Measurements from ENCODE around the gene STAG3. TPM values are rescaled to one million over a fixed set of nuclear protein-coding genes. Genes with fewer than 3 reads are reported as not detected.

Gene STAG3
- total and polyA plus RNA-seq, 9 of the 15 experiments (the other 6 are each of a cell fraction or from before 2014, with no cell fraction given): 0.54 to 2.5 (median 1.7) TPM

DNA sequence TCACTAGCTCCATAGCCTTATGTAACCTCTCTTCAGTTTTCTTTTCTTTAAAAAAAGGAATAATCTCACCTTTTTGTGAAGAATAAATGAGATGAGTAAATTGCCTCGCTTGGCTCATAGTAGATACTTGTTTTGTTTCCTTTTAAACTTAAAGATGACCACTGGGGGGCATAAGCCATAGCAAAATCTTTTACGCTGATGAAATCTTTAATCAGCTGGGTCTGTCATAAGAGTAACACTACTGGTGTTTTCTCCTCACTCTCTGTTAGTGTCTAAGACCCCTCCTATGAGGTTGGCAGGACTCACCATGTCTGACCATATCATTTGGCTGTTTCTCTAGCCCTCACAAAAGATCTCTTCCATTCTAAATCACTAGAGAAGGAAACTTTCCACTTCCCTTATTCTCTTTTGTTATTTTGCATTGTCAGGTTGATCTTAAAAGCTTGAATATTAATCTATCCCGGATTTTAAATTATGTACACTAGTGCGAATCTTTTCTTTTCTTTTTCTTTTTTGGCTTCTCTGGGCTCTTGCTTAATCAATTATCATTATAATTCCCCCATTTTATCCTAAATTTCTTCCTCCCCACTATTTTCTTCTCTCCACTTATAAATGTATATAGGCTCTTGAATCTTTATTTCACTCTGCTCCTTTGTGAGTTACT, 12.5 kb downstream of the STAG3 start (continued):
- TF ChIP-seq, protein P1, sequence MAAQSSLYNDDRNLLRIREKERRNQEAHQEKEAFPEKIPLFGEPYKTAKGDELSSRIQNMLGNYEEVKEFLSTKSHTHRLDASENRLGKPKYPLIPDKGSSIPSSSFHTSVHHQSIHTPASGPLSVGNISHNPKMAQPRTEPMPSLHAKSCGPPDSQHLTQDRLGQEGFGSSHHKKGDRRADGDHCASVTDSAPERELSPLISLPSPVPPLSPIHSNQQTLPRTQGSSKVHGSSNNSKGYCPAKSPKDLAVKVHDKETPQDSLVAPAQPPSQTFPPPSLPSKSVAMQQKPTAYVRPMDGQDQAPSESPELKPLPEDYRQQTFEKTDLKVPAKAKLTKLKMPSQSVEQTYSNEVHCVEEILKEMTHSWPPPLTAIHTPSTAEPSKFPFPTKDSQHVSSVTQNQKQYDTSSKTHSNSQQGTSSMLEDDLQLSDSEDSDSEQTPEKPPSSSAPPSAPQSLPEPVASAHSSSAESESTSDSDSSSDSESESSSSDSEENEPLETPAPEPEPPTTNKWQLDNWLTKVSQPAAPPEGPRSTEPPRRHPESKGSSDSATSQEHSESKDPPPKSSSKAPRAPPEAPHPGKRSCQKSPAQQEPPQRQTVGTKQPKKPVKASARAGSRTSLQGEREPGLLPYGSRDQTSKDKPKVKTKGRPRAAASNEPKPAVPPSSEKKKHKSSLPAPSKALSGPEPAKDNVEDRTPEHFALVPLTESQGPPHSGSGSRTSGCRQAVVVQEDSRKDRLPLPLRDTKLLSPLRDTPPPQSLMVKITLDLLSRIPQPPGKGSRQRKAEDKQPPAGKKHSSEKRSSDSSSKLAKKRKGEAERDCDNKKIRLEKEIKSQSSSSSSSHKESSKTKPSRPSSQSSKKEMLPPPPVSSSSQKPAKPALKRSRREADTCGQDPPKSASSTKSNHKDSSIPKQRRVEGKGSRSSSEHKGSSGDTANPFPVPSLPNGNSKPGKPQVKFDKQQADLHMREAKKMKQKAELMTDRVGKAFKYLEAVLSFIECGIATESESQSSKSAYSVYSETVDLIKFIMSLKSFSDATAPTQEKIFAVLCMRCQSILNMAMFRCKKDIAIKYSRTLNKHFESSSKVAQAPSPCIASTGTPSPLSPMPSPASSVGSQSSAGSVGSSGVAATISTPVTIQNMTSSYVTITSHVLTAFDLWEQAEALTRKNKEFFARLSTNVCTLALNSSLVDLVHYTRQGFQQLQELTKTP (IDR thresholded peaks at IDR 0.05; ENCODE audit: low read depth in 1 of 2, partially characterized antibody in 2 of 2): peak in 1 of 2 experiments; percentile 60
- TF ChIP-seq, protein P2, sequence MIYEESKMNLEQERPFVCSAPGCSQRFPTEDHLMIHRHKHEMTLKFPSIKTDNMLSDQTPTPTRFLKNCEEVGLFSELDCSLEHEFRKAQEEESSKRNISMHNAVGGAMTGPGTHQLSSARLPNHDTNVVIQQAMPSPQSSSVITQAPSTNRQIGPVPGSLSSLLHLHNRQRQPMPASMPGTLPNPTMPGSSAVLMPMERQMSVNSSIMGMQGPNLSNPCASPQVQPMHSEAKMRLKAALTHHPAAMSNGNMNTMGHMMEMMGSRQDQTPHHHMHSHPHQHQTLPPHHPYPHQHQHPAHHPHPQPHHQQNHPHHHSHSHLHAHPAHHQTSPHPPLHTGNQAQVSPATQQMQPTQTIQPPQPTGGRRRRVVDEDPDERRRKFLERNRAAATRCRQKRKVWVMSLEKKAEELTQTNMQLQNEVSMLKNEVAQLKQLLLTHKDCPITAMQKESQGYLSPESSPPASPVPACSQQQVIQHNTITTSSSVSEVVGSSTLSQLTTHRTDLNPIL (CRISPR knock-in tag; IDR thresholded peaks at IDR 0.05): no peak
- TF ChIP-seq ZNF217 (CRISPR knock-in tag; IDR thresholded peaks at IDR 0.05) (no peak), FOXK2 (conservative IDR thresholded peaks at IDR 0.05 in 1 of 2, IDR thresholded peaks at IDR 0.05 in 1 of 2; ENCODE audit: low read depth in 2 of 2) (peak; percentile 7 to 62; a peak in 2 of 4 replicates), ZNF75A (CRISPR knock-in tag; IDR thresholded peaks at IDR 0.05) (0 out of 2 replicates have a peak, but pooled peaks have one; percentile 41), PHF8 (IDR thresholded peaks at IDR 0.05; ENCODE audit: borderline replicate concordance, low read length) (no peak), PTTG1 (tag; IDR thresholded peaks at IDR 0.05; ENCODE audit: low read depth) (no peak)
- TF ChIP-seq, protein P3, sequence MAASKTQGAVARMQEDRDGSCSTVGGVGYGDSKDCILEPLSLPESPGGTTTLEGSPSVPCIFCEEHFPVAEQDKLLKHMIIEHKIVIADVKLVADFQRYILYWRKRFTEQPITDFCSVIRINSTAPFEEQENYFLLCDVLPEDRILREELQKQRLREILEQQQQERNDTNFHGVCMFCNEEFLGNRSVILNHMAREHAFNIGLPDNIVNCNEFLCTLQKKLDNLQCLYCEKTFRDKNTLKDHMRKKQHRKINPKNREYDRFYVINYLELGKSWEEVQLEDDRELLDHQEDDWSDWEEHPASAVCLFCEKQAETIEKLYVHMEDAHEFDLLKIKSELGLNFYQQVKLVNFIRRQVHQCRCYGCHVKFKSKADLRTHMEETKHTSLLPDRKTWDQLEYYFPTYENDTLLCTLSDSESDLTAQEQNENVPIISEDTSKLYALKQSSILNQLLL (CRISPR knock-in tag; IDR thresholded peaks at IDR 0.05; ENCODE audit: borderline replicate concordance): no peak
- TF ChIP-seq, protein P4, sequence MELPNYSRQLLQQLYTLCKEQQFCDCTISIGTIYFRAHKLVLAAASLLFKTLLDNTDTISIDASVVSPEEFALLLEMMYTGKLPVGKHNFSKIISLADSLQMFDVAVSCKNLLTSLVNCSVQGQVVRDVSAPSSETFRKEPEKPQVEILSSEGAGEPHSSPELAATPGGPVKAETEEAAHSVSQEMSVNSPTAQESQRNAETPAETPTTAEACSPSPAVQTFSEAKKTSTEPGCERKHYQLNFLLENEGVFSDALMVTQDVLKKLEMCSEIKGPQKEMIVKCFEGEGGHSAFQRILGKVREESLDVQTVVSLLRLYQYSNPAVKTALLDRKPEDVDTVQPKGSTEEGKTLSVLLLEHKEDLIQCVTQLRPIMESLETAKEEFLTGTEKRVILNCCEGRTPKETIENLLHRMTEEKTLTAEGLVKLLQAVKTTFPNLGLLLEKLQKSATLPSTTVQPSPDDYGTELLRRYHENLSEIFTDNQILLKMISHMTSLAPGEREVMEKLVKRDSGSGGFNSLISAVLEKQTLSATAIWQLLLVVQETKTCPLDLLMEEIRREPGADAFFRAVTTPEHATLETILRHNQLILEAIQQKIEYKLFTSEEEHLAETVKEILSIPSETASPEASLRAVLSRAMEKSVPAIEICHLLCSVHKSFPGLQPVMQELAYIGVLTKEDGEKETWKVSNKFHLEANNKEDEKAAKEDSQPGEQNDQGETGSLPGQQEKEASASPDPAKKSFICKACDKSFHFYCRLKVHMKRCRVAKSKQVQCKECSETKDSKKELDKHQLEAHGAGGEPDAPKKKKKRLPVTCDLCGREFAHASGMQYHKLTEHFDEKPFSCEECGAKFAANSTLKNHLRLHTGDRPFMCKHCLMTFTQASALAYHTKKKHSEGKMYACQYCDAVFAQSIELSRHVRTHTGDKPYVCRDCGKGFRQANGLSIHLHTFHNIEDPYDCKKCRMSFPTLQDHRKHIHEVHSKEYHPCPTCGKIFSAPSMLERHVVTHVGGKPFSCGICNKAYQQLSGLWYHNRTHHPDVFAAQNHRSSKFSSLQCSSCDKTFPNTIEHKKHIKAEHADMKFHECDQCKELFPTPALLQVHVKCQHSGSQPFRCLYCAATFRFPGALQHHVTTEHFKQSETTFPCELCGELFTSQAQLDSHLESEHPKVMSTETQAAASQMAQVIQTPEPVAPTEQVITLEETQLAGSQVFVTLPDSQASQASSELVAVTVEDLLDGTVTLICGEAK (IDR thresholded peaks at IDR 0.05): 0 out of 2 replicates have a peak, but pooled peaks have one; percentile 51
- TF ChIP-seq, protein P4 (CRISPR knock-in tag; IDR thresholded peaks at IDR 0.05): no peak

All from K562 (cell line).